ENCODE data around the gene ACVR1B.

ACVR1B gene

DNA sequence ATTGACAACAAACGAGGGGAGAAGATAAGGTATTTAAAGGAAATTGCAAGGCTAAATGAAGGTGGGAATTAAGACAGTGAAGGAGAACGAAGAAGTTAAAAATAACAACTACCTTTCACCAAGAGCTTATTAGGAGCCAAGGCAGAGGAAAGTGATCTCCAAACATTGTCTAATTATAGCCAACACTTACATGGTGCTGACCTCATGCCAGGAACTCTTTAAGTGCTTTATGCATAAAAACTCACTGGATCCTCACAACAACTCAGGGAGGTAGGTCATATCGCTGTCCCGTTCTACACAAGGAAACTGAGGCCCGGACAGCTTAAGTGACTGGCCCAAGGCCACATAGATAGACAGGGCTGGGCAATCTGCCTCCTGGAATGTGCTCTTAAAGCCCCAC, 74.8 kb downstream of the ACVR1B start:
- no peak for DNase-seq

DNA sequence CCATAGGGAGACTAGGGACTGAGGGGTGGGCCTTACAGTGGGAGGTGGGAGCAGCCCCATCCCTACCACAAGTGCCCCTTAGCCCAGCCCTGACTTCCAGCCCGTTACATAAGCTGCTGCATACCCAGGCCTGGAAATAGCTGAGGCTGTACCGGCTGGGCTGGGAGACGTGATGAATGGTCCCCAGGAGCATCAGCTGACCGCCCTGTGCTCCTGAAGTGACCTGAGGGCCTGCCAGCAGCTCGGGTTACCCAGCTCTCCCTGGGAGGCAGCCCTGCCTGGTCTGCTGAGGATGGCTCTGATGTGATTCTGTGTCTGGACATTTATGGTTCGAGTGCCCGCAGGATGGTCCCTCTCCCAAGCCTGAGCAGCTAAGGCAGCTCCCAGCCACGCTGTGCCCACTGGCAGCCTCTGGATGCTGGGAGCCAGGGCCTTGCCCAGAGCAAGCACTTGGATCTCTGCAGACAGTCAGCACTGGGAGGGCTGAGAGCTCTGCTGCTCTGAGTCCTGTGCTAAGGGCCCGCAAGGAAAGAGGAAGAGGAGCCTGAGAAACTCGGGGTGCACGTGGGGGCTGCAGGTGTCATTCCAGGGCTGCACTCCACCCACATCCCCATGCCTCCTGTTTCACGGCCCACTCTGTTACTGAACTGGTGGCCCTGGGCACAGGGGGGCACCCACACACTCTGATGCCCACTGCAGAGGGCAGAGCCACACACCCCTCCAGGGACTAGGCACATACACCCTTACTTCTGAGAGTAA, 75.8 kb downstream of the ACVR1B start:
- no peak for DNase-seq

DNA sequence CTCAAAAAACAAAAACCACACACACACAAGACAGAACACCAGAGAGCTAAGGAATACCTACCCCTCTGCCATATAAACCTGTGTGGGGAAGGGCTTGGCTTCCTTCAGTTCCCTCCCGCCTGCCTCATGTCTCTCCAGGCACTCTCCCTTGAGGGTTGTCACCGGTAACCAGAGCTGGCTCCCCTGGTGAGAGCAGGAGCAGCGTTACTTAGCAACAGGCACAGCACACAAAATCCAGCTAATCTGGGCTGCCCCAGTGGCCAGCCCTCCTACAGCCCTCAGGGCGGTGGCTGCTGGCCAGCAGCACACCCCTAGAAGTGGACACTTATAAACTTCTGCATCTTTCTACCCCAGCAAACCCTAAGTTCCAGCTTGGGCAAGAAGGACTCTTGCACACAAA, 78.2 kb downstream of the ACVR1B start:
- DNase-seq: peak; percentile 95

DNA sequence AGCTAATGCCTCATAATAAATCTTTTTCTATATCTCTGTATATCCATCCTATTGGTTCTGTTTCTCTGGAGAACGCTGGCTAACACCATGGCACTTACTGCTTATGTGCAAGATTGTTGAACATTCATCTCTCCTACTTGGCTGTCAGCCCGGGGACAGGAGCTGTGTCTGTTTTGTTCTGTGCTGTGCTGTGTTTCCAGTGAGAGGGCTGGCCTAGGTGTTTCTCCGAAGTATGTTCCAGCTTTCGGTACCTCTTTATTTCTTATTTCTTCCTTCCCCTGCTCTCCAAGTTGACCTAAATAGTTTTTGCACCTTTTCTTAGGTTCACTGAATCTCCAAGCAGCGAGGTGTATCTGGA, 80.9 kb downstream of the ACVR1B start:
- no peak for DNase-seq

DNA sequence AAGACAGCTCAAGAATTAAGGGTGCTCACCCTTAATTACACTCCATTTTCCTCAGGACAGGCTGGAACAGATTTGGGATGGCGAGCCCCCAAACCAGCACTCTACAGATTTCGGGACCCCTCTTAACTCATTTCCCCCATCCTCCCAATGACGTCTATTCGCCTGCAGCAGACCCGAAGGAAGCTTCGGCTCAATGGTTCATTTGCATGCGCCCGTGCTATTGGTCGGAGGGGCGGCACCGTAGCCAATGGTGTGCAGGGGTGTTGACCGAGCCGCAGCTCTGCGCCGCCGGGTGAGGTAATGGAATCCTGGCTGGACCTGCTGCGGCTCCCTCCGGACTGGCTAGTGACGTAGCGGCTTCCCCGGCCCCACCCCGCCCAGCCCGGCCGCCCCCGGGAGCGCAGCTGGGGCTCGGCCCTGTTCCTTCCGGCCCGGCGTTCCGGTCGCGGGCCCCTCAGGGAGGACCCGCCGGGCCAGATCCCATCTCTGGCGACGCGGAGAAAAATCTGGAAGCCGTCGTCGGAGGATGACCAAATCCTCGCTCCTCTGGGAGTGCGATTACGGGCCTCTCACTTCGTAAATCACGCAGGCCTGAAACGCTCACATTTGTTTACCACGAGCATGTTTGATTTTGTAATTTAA, 81.4 kb downstream of the ACVR1B start:
- DNase-seq: peak; percentile 93

DNA sequence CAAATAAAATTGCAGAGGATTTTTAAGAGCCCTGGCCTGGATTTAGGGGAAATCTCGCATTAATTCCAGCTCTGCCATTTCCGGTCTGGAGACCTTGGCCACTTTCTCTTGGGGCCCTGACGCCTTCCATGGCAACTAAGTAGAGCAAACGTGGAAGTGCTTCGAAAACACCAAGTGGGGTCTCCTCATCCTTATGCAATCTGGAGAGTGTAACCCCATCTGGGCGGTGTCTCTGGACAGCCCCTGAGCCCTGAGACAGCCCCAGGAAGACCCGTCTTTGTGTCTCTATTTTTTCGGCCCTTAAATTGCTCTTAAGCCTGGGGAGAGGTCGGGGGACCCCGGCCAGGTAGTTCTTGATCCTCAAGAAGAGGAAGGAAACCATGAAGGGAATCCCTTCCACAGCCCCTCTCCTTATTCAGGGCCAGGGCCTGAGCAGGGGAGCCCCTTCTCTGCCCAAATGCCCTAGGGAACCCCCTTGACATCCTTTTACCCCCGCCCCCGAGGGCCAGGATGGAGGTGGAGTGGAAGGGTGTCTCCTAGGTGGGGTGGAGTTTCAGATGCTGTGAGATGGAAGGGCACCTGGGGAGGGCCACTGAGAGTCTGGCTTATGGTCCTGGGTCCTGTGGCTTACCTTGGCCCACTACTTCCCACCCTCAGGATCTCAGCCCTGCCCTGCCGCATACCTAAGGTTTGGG, 82.1 kb downstream of the ACVR1B start:
- no peak for DNase-seq

DNA sequence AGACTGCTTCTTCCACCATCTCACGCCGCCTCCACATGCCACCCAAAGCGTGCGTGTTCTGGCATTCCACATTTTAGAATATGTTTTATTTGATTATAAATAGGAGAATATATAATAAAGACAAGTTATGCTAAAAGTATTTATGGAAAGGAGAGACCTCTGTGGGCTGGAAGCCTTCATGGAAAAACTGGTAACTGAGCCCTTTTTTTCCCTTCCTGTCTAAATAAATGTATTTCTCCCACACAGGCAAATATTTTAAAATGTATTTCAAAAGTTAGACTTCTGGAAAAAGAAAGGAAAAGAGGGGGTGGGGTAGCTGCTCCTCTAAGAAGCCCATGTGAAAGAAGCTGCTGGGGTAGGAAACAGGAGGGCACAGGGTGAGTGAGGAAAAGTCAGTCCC, 83.7 kb downstream of the ACVR1B start:
- no peak for DNase-seq

DNA sequence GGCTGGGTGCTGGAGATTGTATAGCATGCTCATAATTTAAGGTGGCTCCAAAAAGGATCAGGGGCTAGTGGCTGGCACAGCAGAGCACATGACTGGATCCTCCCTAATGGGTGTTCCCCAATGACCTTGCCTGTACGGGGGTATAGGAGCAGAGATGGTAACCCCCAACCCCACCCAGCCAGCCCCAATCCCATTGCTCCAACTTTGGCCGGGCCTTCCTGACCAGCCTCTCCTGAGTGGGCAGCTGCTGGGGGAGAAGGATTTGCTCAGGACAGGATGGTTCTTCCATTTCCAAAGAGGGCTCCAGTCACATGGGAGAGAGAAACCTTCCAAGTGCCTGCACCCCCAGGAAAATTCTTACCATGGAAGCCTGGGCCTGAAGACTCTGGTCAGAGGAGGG, 84.4 kb downstream of the ACVR1B start:
- DNase-seq: no peak

DNA sequence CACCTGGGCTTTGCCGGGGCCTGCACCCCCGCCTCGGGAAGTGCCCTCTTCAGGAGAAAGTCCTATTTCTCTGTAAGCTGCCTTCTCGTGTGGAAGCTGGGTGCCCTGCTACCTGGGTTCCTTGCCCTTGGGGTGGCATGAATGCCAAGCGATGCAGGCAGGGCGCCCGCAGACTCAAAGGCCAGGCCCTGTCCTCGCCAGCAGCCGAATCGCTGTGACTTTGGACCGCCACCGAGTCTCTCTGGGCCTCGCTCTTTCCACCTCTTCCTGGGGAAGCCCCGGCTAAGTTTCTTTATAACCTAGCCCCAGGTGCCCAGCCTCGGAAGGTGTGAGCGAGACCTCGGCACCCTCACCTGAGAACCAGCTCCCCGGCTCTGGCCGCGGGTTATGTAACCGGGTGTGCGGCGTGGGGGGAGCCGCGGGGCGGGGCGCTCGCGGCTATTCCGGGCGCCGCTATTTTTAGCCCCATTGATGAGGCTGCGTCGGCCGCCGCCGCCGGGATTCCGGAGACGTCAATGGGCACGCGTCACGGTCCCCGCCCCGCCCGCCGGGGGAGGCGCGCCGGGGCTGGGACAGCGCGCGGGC, 85.2 kb downstream of the ACVR1B start:
- peak; percentile 69 for DNase-seq

DNA sequence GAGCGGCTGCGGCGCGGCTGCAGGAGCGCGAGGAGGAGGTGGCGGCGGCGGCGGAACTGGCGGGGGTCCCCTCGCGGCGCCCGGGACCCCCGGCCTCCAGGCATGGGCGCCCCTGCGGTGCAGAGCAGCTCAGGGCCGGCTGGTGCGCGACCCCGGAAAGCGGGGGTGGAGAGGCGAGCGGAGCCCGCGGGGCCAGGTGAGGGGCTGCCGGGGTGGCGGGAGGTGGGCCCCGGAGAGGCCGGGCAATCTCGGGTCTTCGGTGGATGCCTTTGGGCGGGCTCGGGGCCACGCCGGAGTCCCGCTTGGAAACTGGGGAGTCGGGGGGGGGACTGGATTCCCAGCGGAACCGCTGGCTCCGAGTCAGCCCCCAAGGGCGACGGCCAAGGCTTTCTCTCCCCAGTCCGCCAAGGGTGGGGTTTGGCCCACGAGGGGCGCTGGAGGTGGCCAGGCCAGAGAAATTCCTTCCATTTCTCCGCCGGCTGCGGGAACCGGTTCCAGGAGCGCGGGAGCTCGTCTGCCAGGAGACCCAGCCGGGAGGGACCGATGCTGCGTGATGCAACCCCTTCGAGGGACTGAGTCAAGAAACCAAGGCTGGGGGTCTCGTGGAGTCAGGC, 85.9 kb downstream of the ACVR1B start:
- DNase-seq: peak; percentile 31

DNA sequence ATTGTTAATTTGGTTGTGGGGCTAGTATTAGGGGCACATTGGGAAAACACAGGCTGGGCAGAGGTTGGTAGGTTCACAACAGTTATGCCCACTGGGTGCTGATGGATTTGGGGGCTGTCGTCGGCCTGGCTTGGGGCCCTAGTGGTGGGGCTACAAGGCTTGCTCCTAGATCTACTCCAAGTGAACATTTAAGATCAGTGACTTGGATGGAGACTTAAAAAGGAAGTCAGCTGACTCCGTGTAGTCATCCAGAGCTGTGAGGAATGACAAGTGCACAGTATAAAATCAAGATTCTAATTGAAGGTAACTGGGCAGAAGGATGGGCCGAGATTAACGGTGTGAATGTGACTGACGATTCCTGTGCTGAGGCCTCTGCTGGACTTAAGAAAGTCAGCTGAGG, 86.9 kb downstream of the ACVR1B start:
- no peak for DNase-seq

DNA sequence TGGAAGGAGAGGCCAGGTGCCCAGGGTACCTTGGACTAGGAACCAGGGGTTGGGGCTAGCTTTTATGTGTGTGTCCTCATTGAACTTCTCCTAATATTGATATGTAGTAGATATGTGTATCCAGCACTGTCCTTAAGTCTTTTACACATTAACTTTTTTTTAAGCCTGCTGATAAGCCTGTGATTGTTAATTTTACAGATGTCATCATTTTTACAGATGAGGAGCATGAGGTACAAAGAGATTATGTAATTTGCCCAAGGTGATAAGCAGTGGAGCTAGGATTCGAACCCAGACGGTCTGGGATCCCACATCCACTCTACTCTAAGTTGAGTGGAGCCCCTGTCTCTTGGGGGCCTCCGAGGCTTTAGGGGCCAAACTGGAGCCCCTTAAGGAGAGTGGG, 89.5 kb downstream of the ACVR1B start:
- no peak for DNase-seq

DNA sequence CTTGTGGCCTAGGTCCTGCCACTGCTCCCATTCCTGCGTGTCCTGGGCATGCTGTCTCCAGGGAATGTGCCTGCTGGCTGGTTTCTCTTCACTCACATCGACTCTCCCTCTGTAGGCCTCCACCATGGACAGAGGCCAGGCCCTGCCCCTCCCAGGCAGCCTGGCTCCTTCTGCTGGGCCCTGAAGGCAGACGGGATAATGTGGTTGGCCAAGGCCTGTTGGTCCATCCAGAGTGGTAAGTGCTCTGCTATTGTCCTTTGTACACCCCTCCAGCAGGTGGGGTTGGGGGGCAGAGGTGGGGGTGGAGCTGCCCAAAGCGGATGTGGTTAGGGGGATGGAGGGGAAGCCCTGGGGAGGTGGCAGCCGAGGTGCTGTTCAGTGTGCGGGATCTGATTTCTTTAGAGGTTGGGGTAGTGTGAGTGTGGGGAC, 90.2 kb downstream of the ACVR1B start:
- DNase-seq: no peak

DNA sequence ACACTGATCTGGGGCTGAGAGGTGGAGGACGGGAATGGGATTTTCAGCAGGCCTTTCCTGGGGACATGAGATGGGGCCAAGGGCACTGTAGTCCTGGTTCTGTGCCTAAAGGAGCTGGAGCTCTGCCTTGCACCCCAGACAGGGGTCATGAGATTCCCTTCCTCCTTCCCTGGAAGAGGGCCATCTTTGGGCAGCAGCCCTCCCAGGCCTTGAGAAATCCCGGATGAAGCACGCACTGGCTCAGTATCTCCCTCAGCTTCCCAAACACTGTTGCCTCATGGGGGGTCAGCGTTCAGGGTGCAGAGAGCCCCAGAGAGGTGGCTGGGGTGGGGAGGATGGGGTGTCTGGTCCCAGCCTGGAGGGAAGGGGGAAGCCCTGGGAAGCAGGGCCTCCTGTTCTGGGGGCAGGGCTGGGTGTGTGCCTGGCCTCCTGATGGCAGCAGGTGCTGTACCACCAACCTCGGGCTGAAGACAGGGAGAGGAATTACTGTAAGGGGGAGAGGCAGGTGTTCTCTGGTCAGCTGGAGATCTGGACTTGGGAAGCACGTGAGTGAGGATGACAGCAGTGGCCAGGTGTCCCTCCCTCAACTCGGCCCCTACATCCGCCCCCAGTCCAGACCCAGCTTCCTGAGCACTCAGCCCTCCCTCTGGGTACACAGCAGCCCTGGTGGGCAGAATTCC, 91.3 kb downstream of the ACVR1B start:
- DNase-seq: no peak

DNA sequence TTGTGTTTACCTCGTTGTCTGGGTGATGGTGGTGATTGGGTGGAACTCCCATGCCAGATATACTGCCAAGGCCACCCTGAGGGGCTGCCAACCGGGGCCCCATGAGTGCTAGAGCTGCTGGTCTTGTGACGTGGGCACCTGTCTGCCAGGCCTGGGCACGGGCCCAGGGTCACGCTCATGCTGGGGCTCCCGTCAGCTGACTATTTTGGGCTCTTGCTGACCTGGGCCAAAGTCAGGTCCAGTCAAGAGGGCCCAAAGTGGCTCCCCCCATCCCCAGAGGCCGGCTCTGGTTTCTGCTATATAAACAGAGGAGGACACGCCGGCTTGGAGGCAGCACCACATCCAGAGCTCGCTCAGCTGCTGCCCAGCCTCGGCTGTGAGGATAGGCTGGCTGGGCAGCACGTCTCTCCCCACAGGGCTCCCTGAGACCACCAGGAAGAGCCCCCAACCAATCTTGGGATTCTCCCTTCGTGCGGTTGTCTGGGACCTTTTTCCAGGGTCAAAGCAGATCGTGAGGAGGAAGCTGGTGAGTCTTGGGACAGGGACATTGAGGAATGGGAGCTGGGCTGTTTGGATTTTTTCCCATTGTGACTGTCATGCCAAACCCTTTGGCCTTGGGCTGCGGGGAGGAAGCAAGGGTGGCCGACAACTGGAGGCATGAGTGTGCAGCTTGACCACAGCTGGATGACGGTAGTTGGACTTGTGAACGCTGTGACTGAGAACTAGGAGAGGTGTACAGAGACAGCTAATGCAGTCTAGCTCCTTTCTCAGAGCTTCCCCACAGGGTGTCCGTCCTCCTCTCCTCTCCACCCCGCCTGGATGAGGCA, 92.1 kb downstream of the ACVR1B start:
- no peak for DNase-seq

DNA sequence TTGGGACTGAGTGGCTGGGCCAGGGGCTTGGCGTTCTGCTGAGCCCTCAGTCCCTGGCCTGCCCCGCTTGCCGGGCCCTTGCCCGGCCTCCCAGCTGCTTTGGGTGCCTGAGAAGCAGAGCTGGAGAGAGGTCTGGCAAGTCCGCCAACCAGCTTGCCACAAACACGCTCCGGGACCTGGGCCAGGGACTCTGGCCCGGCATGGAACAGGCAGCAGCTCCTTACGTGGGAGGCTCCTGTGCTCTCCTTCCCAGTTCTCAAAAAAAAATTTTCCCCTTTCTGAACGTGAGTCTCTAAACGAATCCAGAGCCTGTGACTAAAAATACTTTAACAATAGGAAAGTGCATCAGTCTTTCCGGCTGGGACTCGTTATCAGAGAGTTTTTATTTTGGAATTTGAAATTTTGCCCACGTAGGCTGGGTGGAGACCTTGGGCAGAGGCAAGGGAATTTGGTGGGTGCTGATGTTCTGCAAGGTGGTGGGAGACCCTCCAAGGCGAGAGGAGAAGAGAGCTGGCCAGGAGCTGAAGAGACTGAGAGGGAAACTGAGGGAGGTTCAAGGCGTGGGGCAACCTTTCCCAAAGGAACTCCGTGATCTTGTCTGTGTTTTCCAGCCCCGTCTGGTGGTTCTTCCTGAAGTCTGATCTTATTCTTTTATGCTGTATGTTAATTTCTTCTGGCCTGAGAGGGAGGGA, 92.9 kb downstream of the ACVR1B start:
- no peak for DNase-seq

DNA sequence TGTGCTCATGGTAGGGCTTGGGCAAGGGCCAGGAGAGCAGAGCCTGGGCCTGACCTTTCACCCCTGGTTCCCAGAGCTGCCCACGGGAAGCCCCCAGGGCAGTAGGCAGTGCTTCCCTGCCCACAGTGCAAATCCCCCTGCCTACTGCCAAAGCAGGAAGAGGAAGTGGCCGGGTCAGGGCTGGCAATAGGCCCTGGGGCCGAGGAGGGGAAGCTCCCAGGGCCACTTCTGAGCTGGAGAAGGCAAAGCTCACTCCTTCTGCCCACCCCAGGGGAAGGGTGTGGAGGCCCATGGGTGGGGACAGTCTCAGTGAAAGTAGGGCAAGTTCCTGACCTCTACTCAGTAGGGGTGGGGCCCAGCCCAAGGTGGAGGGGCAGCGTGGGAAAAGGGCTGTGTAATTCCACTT, 94.3 kb downstream of the ACVR1B start:
- DNase-seq: no peak

Measured in NCI-H2171 (cell line).